ENCODE data around the gene GUK1. TPM values are rescaled to one million over a fixed set of nuclear protein-coding genes. Genes with fewer than 3 reads are reported as not detected.

The GUK1 gene
- total RNA-seq, 1 donor, result 278 TPM

DNA sequence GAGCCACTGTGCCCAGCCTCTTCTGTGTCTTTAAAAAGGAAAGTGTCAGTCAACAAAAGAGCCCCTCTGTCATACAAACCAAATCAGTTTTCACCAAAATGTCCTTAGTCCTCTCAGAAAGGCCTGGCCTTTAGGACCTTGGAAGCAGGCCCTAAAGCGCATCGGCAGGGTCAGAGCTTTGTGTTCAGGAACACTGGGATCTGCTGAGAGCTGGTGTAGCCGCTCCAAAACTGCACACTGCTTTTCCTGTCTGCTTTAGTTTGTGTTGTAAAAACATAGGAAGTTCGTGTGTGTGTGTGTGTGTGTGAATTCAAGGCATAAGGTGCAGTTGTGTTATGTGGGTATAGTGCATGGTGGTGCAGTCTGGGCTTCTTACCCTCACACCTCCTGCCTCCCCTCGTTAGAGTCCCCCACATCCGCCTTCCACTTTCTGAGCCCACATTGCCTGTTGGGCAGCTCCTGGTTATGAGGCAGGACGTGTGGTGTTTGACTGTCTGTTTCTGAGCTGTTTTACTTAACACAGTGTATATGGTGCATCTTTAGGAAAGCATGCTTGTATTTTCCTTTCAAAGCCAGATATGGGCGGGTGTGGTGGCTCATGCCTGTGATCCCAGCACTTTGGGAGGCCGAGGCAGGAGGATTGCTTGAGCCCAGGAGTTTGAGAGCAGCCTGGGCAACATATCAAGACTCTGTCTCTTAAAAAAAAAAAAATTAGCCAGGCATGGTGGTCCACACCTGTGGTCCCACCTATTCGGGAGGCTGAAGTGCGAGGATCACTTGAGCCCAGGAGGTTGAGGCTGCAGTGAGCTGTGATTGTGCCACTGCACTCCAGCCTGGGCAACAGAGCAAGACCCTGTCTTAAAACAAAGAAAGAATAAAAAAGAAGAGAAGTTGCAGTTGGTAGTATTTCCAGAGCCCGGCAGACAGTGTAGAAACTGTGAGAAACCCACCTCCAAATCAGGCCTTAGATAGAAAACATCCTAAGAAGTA lies 37.9 kb downstream of the GUK1 start:
- Histone ChIP-seq H3K4me2 (ENCODE audit: insufficient read depth, low read length) (no peak overlapping the region), H3K27me3 (ENCODE audit: insufficient read depth, low read length) (no peaks in the 10 kb centered on the region), H3K36me3 (ENCODE audit: insufficient read depth, low read length) (no peaks in the 10 kb centered on the region), H3K4me1 (ENCODE audit: insufficient read depth, low read length) (no peaks in the 10 kb centered on the region), H3K9me3 (ENCODE audit: low read depth, low read length) (no peaks in the 10 kb centered on the region), H2AFZ (ENCODE audit: low read length) (no peak overlapping the region), H3K27ac (ENCODE audit: low read depth, low read length) (no peak overlapping the region), H3K79me2 (ENCODE audit: insufficient read depth, low read length) (peaks cover 4% of the 10 kb centered on the region), H3K4me3 (ENCODE audit: insufficient read depth, low read length) (no peak overlapping the region), H4K20me1 (ENCODE audit: insufficient read depth, low read length) (peaks cover 13% of the 10 kb centered on the region)
- TF ChIP-seq, protein P1, sequence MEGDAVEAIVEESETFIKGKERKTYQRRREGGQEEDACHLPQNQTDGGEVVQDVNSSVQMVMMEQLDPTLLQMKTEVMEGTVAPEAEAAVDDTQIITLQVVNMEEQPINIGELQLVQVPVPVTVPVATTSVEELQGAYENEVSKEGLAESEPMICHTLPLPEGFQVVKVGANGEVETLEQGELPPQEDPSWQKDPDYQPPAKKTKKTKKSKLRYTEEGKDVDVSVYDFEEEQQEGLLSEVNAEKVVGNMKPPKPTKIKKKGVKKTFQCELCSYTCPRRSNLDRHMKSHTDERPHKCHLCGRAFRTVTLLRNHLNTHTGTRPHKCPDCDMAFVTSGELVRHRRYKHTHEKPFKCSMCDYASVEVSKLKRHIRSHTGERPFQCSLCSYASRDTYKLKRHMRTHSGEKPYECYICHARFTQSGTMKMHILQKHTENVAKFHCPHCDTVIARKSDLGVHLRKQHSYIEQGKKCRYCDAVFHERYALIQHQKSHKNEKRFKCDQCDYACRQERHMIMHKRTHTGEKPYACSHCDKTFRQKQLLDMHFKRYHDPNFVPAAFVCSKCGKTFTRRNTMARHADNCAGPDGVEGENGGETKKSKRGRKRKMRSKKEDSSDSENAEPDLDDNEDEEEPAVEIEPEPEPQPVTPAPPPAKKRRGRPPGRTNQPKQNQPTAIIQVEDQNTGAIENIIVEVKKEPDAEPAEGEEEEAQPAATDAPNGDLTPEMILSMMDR (IDR thresholded peaks at IDR 0.05; ENCODE audit: extremely low read depth, low read depth, low read length), result no peak
- no peak for DNase-seq (ENCODE audit: insufficient read length, low spot score, missing footprints)

DNA sequence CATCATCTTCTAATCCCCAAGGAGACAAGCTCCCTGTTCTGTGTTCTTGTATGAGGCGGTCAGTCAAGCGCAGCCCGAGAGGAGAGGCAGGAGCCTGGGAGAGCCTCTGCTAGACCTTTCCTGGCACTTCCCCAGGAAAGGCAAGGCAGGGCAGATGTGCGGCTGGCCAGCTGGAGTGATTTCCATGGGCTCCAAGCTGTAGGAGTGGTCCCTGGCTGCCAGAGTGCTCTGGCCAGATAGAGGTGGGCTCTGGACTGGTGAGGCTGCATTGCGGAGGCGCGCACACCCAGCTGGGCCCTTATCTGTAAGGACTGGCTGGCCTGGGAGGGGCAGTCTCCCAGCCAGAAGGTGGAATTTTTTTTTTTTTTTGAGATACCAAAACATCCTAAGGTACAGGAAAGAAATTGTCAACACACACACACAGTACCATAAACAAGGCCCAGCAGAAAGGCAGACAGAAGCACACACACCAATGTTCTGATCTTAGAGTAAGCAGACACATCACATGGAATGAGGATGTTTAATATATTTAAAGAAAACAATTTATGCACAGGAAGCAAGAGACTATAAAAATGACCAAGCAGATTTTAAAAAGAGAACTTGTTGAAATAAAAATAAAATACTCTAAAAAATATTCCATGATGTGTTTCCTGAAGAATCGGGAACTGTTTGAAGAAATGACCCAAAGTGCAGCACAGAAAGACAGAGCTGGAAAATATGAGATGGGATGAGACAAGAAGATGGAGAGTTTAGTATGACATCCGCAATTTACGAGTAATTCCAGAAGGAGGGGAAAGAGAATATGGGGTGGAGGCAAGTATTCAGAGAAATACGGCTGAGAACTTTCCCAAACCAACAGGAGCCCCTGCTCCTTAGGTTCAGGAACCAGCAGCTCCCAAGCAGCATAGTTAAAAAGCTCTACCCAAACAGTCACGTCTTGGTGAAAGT lies 38.9 kb downstream of the GUK1 start:
- TF ChIP-seq, protein P1 (IDR thresholded peaks at IDR 0.05; ENCODE audit: extremely low read depth, low read depth, low read length), result no peak

DNA sequence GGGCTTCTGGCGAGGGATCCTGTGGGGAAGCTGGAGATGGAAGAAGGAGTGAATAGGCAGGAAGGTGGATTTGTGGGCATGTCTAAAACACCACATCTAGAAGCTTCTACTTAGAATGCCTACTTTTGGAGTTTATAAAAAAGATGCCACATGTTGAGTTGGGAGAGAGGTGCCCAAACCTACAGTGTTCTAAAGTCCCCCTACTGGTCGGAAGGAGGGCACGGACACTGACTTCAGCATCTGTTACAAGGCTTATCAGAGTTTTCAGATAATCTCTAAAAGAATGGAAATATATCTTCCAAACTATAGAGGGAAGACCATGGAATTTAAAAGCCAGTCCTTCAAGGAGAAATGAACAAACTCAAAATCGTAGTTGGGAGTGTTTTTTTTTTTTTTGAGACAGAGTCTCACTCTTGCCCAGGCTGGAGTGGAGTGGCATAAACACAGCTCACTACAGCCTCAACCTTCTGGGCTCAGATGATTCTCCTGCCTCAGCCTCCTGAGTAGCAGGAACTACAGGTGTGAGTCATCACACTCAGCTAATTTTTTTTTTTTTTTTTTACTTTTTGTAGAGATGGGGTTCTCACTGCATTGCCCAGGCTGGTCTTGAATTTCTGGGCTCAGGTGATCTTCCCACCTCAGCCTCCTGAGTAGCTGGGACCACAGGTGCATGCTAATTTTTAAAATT lies 40.3 kb downstream of the GUK1 start:
- no peak overlapping the region for H3K4me3 ChIP-seq (ENCODE audit: insufficient read depth, low read length)
- no peaks in the 10 kb centered on the region for H3K36me3 ChIP-seq (ENCODE audit: insufficient read depth, low read length)
- DNase-seq (ENCODE audit: insufficient read length, low spot score, missing footprints), result peak; percentile 85
- no peaks in the 10 kb centered on the region for H3K4me1 ChIP-seq (ENCODE audit: insufficient read depth, low read length)
- no peaks in the 10 kb centered on the region for H3K9me3 ChIP-seq (ENCODE audit: low read depth, low read length)
- H3K79me2 ChIP-seq (ENCODE audit: insufficient read depth, low read length), result no peaks in the 10 kb centered on the region
- H2AFZ ChIP-seq (ENCODE audit: low read length), result no peak overlapping the region
- H3K4me2 ChIP-seq (ENCODE audit: insufficient read depth, low read length), result no peak overlapping the region
- TF ChIP-seq, protein P1 (IDR thresholded peaks at IDR 0.05; ENCODE audit: extremely low read depth, low read depth, low read length), result peak; percentile 33
- H4K20me1 ChIP-seq (ENCODE audit: insufficient read depth, low read length), result no peaks in the 10 kb centered on the region
- no peak overlapping the region for H3K27ac ChIP-seq (ENCODE audit: low read depth, low read length)
- no peaks in the 10 kb centered on the region for H3K27me3 ChIP-seq (ENCODE audit: insufficient read depth, low read length)

More for the DNA sequence above, 38.9 kb downstream of the GUK1 start:
- no peak overlapping the region for H3K4me3 ChIP-seq (ENCODE audit: insufficient read depth, low read length)
- H2AFZ ChIP-seq (ENCODE audit: low read length), result no peak overlapping the region
- no peaks in the 10 kb centered on the region for H3K27me3 ChIP-seq (ENCODE audit: insufficient read depth, low read length)
- no peaks in the 10 kb centered on the region for H3K79me2 ChIP-seq (ENCODE audit: insufficient read depth, low read length)
- H3K4me2 ChIP-seq (ENCODE audit: insufficient read depth, low read length), result no peak overlapping the region
- H4K20me1 ChIP-seq (ENCODE audit: insufficient read depth, low read length), result peaks cover 6% of the 10 kb centered on the region
- H3K27ac ChIP-seq (ENCODE audit: low read depth, low read length), result no peak overlapping the region
- H3K9me3 ChIP-seq (ENCODE audit: low read depth, low read length), result no peaks in the 10 kb centered on the region
- H3K36me3 ChIP-seq (ENCODE audit: insufficient read depth, low read length), result no peaks in the 10 kb centered on the region
- no peak for DNase-seq (ENCODE audit: insufficient read length, low spot score, missing footprints)
- H3K4me1 ChIP-seq (ENCODE audit: insufficient read depth, low read length), result no peaks in the 10 kb centered on the region
